ENCODE results near the gene GIGYF2. TPM values are rescaled to one million over a fixed set of nuclear protein-coding genes. Genes with fewer than 3 reads are reported as not detected.

The GIGYF2 gene
- total RNA-seq, 1 donor from 2014 or later: 74.5 TPM

GRCh38 chr2:232749331-232749730 lies 52.2 kb downstream of the GIGYF2 start:
- DNase-seq (ENCODE audit: low spot score): no peak

- DNase-seq (ENCODE audit: low spot score): no peak
Observed at GRCh38 chr2:232750135-232750671, 53.1 kb downstream of the GIGYF2 start.

DNA sequence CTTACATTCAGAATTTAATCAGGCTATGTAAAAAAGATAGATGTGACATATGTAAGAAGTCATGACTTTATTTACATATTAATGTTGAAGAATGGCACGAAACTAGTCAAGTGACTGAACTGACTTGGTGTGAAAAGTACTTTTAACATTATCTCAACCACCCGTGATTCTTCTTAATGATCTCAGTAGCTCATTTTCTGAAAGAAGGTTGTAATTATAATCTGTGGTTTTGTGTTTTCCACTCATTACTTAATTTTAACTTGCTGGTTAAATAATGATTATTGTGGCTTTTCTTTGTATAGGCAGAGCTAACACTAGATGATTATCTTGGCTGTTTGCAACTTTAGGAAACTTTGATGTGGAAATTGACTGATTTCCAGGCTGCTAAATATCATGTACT lies 60.8 kb downstream of the GIGYF2 start:
- no peak for DNase-seq (ENCODE audit: low spot score)

DNA sequence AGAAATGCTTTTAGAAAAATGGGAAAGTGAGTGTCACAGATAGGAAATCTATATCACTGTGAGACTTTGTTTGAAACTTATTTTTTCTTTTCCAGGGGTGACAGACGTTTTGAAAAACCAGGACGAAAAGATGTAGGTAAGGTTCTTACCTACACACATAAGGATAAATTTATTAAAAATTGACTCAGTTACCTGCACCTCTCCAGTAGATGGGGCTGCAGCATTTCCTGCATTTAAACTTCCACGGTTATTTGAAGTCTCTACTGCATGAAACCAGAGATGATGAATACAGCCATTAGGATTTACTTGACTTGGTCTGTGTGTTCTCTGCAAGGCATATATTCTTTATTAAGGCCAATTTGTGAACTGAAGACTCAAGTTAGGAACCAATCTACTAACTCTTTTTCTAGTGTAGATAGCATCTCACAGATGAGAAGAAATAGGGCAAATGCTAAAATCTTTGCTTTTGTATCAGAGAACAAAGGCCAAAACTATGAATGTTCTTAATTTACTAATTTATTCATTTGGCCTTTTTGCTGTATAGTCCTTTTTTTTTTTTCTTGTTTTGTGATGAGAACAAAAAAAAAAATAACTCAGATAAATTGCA lies 64.3 kb downstream of the GIGYF2 start:
- DNase-seq (ENCODE audit: low spot score): no peak

GRCh38 chr2:232767866-232768265 lies 70.7 kb downstream of the GIGYF2 start:
- no peak for DNase-seq (ENCODE audit: low spot score)

DNA sequence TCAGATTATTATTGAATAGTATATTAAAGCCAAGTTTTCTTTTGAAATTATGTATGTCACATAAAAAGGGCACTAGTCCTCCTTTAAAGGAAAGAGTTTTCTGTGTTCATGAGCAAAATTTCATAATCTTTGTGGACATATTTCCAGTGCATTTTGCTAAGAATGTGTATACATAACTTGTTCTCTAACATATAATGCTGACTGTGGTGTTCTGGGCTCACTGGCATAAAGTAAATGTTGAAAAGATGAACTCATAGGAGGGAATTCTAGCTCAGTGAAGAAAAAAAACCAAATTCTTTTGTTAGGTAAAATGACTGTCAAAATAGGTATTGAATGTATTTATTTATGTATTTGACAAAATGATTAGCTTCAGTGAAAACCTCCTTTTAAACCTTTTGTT lies 73.1 kb downstream of the GIGYF2 start:
- DNase-seq (ENCODE audit: low spot score): no peak

DNA sequence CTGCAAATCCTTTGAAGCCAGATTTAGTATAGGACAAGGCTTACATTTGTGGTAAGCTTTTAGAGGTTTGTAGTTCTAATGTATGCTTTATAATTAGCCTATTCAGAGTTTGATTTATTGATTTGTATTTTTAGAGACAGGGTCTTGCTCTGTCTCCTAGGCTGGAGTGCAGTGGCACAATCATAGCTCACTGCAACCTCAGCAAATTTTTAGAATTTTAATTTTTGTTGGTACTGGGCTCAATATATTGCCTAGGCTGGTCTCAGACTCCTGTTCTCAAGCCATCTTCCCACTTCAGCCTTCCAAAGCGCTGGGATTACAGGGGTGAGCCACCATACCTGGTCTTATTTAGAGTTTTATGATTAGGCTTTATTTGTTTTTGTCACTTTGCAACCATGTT lies 74.7 kb downstream of the GIGYF2 start:
- DNase-seq (ENCODE audit: low spot score): no peak

GRCh38 chr2:232772531-232772930 lies 75.4 kb downstream of the GIGYF2 start:
- DNase-seq (ENCODE audit: low spot score): no peak

DNA sequence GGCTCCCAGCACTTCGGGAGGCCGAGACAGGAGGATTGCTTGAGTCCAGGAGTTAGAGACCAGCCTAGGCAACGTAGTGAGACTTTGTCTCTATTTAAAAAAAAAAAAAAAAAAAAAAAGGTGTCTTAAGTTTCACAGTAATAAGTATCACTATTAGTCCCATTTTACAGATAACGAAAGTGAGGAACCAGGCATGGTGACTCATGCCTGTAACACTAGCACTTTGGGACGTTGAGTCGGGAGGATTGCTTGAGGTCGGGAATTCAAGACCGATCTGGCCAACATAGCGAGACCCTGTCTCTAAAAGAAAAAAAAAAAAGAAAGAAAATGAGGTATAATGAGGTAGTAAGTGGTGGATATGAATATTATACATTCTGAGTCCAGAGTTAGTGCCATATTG lies 76.7 kb downstream of the GIGYF2 start:
- DNase-seq (ENCODE audit: low spot score): no peak

- no peak for DNase-seq (ENCODE audit: low spot score)
Observed at GRCh38 chr2:232776435-232776834, 79.3 kb downstream of the GIGYF2 start, which contains the start of gene KCNJ13. Gene KCNJ13 (minus strand): TSS chr2:232776565. CDS start chr2:232771362, 5,203 bp downstream.

DNA sequence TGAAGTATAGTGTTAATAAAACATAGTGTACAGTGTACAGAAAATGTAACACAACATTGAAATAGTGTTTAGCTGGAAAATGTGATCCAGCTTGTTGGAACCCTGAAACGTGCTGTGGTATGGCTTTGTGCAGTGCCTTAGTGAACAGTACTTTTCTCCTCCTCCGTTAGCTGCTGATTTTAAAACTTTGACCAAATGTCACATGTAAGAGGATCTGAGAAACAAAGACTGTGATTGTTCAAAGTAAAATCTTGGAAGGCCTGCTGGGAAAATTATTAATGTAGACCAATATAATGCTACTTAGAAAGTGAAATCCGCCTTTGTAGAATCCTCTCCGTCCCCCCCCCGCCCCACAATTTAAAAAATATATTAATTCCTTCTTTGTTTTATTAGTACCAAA lies 80.1 kb downstream of the GIGYF2 start:
- DNase-seq (ENCODE audit: low spot score): no peak

DNA sequence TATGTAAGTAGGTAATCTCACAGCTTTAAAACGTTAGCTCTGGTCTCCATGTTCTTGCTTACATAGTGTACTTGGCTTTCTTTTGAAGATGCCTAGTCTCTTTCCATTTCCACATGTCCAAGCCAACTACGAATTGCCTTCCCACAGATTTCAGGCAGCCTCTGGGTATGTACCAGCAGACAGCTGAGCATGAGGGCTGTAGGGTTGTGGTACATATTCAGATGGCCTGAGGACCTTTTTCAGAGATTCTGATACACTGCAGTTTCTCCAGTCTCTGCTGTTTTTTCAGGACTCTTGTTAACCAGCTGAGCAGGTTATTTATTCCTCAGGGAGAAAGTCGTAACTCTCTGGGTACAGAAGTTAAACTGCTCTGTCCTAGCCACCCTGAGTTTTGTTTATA lies 82.3 kb downstream of the GIGYF2 start:
- DNase-seq (ENCODE audit: low spot score): no peak

DNA sequence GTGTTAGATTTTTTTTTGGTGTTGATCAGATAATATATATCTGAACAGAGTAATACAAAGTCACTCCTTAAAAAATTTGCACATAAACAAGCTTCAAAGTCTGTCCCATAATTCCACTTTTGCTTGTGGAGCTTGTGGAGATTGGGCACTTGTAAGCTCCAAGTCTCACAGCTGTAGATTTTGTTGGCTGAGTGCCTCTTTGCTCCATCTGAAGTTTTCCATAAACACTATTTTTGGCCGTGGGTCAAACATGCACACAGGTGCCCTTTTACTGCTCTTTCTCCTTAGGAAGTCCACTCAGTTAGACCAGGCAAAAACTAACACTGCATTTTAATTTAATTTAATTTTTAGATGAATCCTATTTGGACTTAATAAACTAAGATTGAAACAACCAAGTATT lies 82.8 kb downstream of the GIGYF2 start:
- DNase-seq (ENCODE audit: low spot score): no peak

DNA sequence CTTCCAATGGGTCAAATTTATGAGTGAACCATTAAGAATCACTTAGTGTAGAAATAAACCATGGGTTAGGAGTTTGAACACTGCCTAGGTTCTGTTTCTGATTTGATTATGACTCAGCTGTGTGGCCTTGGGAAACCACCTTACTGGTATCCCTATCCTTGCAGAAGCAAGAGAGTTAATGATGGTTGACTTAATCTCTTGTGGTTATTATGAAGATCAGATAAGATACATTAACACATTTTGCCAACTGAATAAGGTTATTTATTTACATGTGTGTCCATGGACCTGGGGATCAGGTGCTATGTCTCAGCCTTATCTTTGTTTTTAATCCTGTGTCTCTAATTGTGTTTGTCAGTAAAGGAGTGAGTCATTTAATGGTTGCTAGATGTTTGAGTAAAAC lies 84.6 kb downstream of the GIGYF2 start:
- DNase-seq (ENCODE audit: low spot score): no peak

GRCh38 chr2:232783278-232783677 lies 86.1 kb downstream of the GIGYF2 start:
- DNase-seq (ENCODE audit: low spot score): no peak

GRCh38 chr2:232787806-232788205 lies 90.7 kb downstream of the GIGYF2 start:
- no peak for DNase-seq (ENCODE audit: low spot score)

GRCh38 chr2:232789082-232789481 lies 92.0 kb downstream of the GIGYF2 start:
- DNase-seq (ENCODE audit: low spot score): no peak

GRCh38 chr2:232791518-232791917 lies 94.4 kb downstream of the GIGYF2 start:
- no peak for DNase-seq (ENCODE audit: low spot score)

GRCh38 chr2:232793271-232793670 lies 96.1 kb downstream of the GIGYF2 start:
- no peak for DNase-seq (ENCODE audit: low spot score)

- no peak for DNase-seq (ENCODE audit: low spot score)
Observed at GRCh38 chr2:232794981-232795380, 97.8 kb downstream of the GIGYF2 start.

GRCh38 chr2:232795920-232796319 lies 98.8 kb downstream of the GIGYF2 start:
- no peak for DNase-seq (ENCODE audit: low spot score)

GRCh38 chr2:232798187-232798586 lies 101.1 kb downstream of the GIGYF2 start:
- no peak for DNase-seq (ENCODE audit: low spot score)

- no peak for DNase-seq (ENCODE audit: low spot score)
Observed at GRCh38 chr2:232800166-232800565, 103.0 kb downstream of the GIGYF2 start.

GRCh38 chr2:232802091-232802490 lies 105.0 kb downstream of the GIGYF2 start:
- no peak for DNase-seq (ENCODE audit: low spot score)

All from mesenteric fat pad (tissue), 1 donor.